Spleen (tissue), 11 donors: ENCODE results near the gene MC2R. TPM values are rescaled to one million over a fixed set of nuclear protein-coding genes. Genes with fewer than 3 reads are reported as not detected.

Source experiments
- DNase-seq: peaks from one replicate; pipeline ENCODE4 v3.0.0-alpha.2; 2020
- H3K27ac ChIP-seq, 8 donors: fragments of 200-600 bp; sonication (generic) in 7 of 8; 1 replicate in 4 of 8; 2 replicates in 4 of 8; pipeline versions ENCODE4 v1.5.0 to v1.8.0; 2016 to 2021; ENCODE audit warnings: inconsistent platforms in 4 of 8, mild to moderate bottlenecking in 4 of 8, moderate library complexity in 1 of 8
- H3K27me3 ChIP-seq, 7 donors: fragments of 200-600 bp; sonication (generic) in 6 of 7; replicated peaks in 1 of 7; 1 replicate in 4 of 7; 2 replicates in 3 of 7; pipeline versions ENCODE4 v1.5.0 to v1.8.0; 2016 to 2021; ENCODE audit warnings: inconsistent platforms in 3 of 7, mild to moderate bottlenecking in 1 of 7
- H3K36me3 ChIP-seq, 6 donors: fragments of 200-600 bp; sonication (generic) in 5 of 6; 1 replicate in 4 of 6; 2 replicates in 2 of 6; pipeline versions ENCODE4 v1.5.0 to v1.8.0; 2016 to 2021; ENCODE audit warnings: inconsistent platforms in 2 of 6
- H3K4me1 ChIP-seq, 6 donors: fragments of 200-600 bp; sonication (generic) in 5 of 6; 1 replicate in 3 of 6; 2 replicates in 3 of 6; pipeline versions ENCODE4 v1.5.0 to v1.8.0; 2016 to 2021; ENCODE audit warnings: inconsistent platforms in 3 of 6
- H3K4me3 ChIP-seq, 8 donors: fragments of 200-600 bp; sonication (generic) in 7 of 8; 1 replicate in 4 of 8; 2 replicates in 4 of 8; pipeline versions ENCODE4 v1.5.0 to v1.8.0; 2016 to 2021; ENCODE audit warnings: inconsistent platforms in 4 of 8, mild to moderate bottlenecking in 4 of 8, moderate library complexity in 2 of 8
- H3K9me3 ChIP-seq, 8 donors: fragments of 200-600 bp; sonication (generic) in 7 of 8; 1 replicate in 4 of 8; 2 replicates in 4 of 8; pipeline versions ENCODE4 v1.5.0 to v1.8.0; 2016 to 2021; ENCODE audit warnings: inconsistent platforms in 4 of 8
- CTCF ChIP-seq, 11 experiments: fragments of 200-600 bp in 7 of 11; fragments of 450-650 bp in 4 of 11; sonication (generic) in 4 of 11; IDR thresholded peaks in 8 of 11; conservative IDR thresholded peaks in 3 of 11; 1 replicate in 7 of 11; 2 replicates in 4 of 11; pipeline versions ENCODE4 v1.4.0 to v1.8.0; 2016 to 2021; ENCODE audit warnings: antibody characterized with exemption in 11 of 11, inconsistent platforms in 4 of 11, mild to moderate bottlenecking in 1 of 11
- POLR2A ChIP-seq, 3 donors: fragments of 450-650 bp; IDR thresholded peaks; one replicate each; pipeline ENCODE4 v1.5.1; 2017; ENCODE audit warnings: antibody characterized with exemption in 3 of 3, mild to moderate bottlenecking in 1 of 3
- POLR2AphosphoS5 ChIP-seq, 3 donors: sonication (generic); formaldehyde crosslinking; IDR thresholded peaks; one replicate each; pipeline ENCODE4 v1.5.1; 2017; ENCODE audit warnings: antibody characterized with exemption in 3 of 3
- WGBS, 5 donors: extraction: QIAGEN DNeasy Blood & Tissue Kit in 3 of 5; methylation state at CpG; one replicate each; pipeline versions ENCODE4 v1.1.5 to v1.1.7; 2013 to 2018; 5-methylcytosine and 5-hydroxymethylcytosine counted together
- intact Hi-C: fragments of 100-400 bp; cut with DNase I; formaldehyde crosslinking; loops from one replicate; pipeline ENCODE4 v1.15.0; 2023; ENCODE audit warnings: low total_unique reads
- polyA plus RNA-seq, 3 donors: library from polyadenylated mRNA; stranded (reverse); fragments of 200-250 nt; gene quantifications; one replicate each; pipeline ENCODE4 v1.2.1, GENCODE V29; 2013
- total RNA-seq, 7 donors: library from RNA; depleted of rRNA in 3 of 7; stranded (reverse); fragments of >200 nt in 3 of 7; fragmentation: NEBNext Ultra II Directional in 4 of 7; extraction: Animal tissue kit (Norgen Biotek cat#: 25700) in 4 of 7; gene quantifications; one replicate each; pipeline versions ENCODE4 v1.1.0 to v1.2.1, GENCODE V29; 2016 to 2021
- donor health status: healthy with polysubstance abuse.
- donor health status: DM: no; HTN: no; CAD: no; lungs with moderate emphysema.
- donor health status: DM: no; HTN: no; CAD: no.
- donor health status: Bipolar disorder and iron deficiency.
- donor health status: healthy.
- donor health status: DM: no; HTN: no; CAD: no.
- donor health status: DM: yes; HTN: yes; CAD: no.

MC2R gene
- total and polyA plus RNA-seq, 10 donors, result not detected

- Histone ChIP-seq H3K9me3 (peaks cover 0 to 7% (median 3%) of the 10 kb centered on the region in 8 donors), H3K36me3 (no peaks in the 10 kb centered on the region), H3K27ac (no peak overlapping the region), H3K4me1 (no peaks in the 10 kb centered on the region), H3K4me3 (no peak overlapping the region), H3K27me3 (no peaks in the 10 kb centered on the region)
- intact Hi-C loops, result no loop called here
- TF ChIP-seq POLR2A (IDR thresholded peaks at IDR 0.05) (no peak), POLR2AphosphoS5 (IDR thresholded peaks at IDR 0.05) (no peak), CTCF (IDR thresholded peaks at IDR 0.05 in 8 of 11, conservative IDR thresholded peaks at IDR 0.05 in 3 of 11) (no peak)
- DNase-seq, result no peak
- 77 to 92% (median 84%) methylated on average over 2 to 6 of the region's 6 CpGs for WGBS, 5 donors
Observed at GRCh38 chr18:13934676-13935075, 19.3 kb upstream of the MC2R start.

- no peak for DNase-seq
- TF ChIP-seq POLR2A (IDR thresholded peaks at IDR 0.05), result no peak
- TF ChIP-seq POLR2AphosphoS5 (IDR thresholded peaks at IDR 0.05), result no peak
- TF ChIP-seq CTCF (IDR thresholded peaks at IDR 0.05 in 8 of 11, conservative IDR thresholded peaks at IDR 0.05 in 3 of 11), result no peak
- no peak overlapping the region for H3K4me3 ChIP-seq
- 88 to 94% (median 89%) methylated on average over 3 of the region's 3 CpGs for WGBS, 5 donors
- no peak overlapping the region for H3K27ac ChIP-seq
- intact Hi-C loops, result no loop called here
- no peaks in the 10 kb centered on the region for H3K4me1 ChIP-seq
- no peaks in the 10 kb centered on the region for H3K36me3 ChIP-seq
- H3K9me3 ChIP-seq, result peaks cover 0 to 13% (median 9%) of the 10 kb centered on the region in 8 donors
- H3K27me3 ChIP-seq, result no peaks in the 10 kb centered on the region
Observed at GRCh38 chr18:13934058-13934457, 18.7 kb upstream of the MC2R start.

- intact Hi-C loops, result no loop called here
- H3K27ac ChIP-seq, result no peak overlapping the region
- 67 to 75% (median 74%) methylated on average over 10 of the region's 10 CpGs for WGBS, 5 donors
- no peak overlapping the region for H3K4me3 ChIP-seq
- no peak for TF ChIP-seq POLR2A (IDR thresholded peaks at IDR 0.05)
- TF ChIP-seq CTCF (IDR thresholded peaks at IDR 0.05 in 8 of 11, conservative IDR thresholded peaks at IDR 0.05 in 3 of 11), result no peak
- TF ChIP-seq POLR2AphosphoS5 (IDR thresholded peaks at IDR 0.05), result no peak
- H3K4me1 ChIP-seq, result no peaks in the 10 kb centered on the region
- no peaks in the 10 kb centered on the region for H3K27me3 ChIP-seq
- no peak for DNase-seq
- no peaks in the 10 kb centered on the region for H3K36me3 ChIP-seq
- H3K9me3 ChIP-seq, result peaks cover 0 to 25% (median 19%) of the 10 kb centered on the region in 8 donors
Observed at GRCh38 chr18:13932285-13933025, 17.1 kb upstream of the MC2R start.

GRCh38 chr18:13930964-13931363, 15.6 kb upstream of the MC2R start:
- Histone ChIP-seq H3K27ac (no peak overlapping the region), H3K27me3 (no peaks in the 10 kb centered on the region), H3K4me1 (no peaks in the 10 kb centered on the region), H3K36me3 (no peaks in the 10 kb centered on the region), H3K9me3 (peaks cover 0 to 25% (median 19%) of the 10 kb centered on the region in 8 donors), H3K4me3 (no peak overlapping the region)
- DNase-seq, result no peak
- WGBS, 5 donors, result 58 to 71% (median 66%) methylated on average over 2 of the region's 2 CpGs
- TF ChIP-seq CTCF (IDR thresholded peaks at IDR 0.05 in 8 of 11, conservative IDR thresholded peaks at IDR 0.05 in 3 of 11), result no peak
- TF ChIP-seq POLR2A (IDR thresholded peaks at IDR 0.05), result no peak
- TF ChIP-seq POLR2AphosphoS5 (IDR thresholded peaks at IDR 0.05), result no peak
- intact Hi-C loops, result no loop called here
